ENCODE data around the gene RNPS1.

Gene RNPS1, protein sequence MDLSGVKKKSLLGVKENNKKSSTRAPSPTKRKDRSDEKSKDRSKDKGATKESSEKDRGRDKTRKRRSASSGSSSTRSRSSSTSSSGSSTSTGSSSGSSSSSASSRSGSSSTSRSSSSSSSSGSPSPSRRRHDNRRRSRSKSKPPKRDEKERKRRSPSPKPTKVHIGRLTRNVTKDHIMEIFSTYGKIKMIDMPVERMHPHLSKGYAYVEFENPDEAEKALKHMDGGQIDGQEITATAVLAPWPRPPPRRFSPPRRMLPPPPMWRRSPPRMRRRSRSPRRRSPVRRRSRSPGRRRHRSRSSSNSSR

DNA sequence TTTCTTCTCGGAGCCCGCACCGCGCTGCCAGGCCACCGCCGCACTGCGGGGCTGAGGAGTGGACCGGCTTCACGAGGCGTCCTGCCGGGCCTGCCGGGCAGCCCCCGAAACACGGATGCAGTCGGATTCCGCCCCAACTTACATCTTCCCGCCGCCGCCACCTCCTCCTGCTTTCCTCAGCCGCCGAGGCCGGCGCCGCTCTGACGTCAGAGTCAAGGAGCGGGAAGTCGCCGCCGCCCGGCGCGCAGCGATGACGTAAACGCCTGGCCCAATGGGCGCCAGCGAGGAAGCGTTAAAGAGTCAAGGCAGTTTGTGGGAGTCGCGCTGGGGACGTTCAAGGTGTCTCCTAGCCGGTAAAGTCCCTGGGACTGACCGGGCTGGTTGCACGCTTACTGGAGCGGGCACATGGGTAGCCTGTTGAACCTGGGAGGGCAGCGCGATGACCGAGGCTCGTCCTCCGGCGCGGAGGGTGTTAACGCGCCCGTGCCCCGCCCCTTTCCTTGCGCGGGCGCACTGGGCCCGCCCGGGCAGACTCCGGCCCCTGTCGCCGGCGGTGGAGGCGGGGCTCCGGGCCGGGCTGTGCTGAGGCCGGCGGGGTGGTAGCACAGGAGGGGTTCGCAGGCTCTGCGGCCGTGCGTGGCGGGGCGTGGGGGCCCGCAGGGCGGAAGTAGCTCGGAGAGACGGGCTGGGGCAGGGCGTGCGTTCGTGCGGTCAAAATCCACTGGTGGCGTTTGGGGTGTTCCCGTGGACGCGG is at the start of gene RNPS1:
RNPS1 (minus strand) TSS at position 214 of the 754 bp plus-strand sequence. CDS start 3,483 bp downstream, outside the sequence.
- DNase-seq = peak; percentile 76

DNA sequence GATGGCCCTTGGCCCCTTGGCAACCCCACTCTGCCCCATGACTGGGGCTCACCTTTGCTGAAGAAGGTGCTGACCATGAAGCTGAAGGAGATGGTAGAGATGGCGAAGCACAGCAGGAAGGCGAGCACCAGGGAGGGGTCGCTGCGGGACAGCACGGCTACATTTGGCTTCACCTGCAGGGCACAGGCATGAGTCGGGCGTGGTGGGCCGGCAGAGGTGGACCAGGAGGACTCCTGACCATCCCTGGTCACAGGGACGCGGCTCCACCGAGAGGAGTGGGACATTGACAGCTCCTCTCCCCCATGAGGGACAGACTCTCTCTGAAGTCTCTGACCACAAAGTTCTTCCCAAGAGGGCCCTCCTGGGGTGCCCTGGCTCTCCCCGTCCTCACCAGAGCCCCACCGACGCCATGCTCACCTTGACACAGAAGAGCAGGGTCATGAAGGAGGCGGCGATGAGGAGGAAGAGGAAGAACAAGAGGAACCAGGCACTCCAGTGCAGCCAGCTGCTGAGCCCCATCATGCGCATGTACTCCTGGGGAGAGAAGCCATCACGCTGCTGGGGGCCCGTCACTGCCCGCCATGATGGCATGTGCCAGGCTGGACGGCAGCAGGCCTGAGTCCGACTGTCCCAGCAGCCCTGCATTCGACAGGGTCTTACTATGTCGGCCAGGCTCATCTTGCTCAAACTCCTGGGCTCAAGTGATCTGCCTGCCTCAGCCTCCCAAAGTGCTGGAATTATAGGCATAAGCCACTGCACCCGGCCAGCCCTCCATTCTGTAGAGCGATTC is 49.5 kb upstream of the RNPS1 start:
- DNase-seq = no peak

DNA sequence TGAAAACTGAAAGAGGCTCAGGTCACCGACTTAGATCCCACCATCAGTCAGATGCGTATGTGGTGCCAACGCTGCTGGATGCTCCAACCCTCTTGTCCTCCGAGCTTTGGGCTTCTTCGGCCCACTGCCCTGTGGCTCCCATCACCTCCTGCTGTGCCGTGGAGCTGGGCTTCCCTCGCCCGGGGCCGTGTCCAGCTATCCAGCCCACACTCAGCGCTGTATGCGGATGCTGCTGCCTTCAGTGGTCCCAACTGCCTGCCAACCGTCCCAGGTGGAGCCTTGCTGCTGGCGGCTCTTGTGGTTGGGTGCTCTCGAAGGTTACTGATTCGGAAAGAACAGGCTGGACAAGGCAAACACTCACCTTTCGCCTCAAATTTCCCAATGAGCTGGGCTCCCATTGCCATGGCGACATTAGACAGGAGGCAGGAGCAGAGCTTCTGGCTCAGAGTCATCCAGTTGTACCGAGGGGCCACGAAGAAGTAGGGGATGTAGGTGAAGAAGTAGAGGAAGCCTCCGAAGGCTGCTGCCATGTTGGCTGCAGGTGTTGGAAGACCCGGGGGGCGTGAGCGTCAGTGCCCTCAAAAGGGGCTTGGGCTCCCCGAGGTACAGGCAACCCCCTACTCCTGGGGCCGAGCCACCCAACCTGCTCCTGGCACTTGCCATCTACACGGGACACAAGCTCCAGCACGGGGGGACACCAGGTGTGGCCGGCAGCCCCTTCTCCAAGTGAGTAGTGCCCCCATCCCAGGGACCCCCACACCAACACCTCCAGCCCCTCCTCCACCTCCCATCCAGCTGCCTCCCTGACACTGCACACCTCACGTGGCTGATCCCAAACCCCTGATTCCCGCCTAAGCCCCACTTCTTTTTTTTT is 40.4 kb upstream of the RNPS1 start:
- no peak for DNase-seq

DNA sequence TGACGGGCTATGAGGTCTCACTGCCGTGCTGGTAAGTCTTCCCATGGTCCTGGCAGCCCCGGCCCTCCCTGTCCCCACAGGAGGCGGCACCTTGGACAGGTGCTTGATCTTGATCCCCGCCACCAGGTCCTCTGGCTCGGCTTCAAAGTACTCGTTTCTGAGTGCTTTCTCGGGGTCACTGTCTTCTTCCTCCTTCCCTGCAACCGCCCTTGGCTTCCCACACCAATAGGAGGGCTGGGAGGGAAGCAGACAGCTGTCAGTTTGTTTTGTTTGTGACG is 31.9 kb upstream of the RNPS1 start:
- no peak for DNase-seq

DNA sequence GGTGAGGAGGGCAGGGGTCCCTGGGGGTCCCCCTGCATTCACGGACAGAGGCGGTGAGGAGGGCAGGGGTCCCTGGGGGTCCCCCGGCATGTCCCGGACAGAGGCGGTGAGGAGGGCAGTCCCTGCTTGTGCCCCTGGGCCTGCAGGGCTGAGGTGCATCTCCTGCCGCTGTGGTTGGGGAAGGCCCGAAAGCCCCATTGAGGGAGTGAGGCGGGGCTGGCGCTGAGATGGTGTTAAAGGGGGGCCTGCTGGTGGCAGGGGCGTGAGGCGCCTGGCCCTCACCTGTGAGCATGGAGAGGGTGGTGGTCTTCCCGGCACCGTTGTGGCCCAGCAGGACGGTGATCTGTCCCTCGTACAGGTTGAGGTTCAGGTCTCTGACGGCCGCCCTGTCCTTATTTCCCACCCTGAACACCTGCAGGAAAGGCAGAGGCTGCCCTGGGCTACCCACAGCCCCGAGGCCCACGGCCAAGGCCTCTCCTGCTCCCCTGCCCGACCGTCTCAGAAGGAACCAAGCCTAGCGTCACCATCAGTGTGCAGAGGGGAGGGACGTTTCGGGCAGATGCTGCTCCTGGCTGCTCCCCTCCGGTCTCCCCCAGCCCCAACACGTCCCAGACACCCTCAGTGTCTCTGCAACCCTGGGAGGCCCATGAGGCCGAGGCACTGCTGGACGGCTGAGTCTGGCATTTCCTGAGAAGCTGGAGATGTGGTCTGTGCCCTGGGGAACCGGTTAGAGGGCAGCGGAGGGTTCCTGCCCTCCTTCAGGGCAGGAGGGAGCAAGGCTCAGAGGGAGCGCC is 31.4 kb upstream of the RNPS1 start:
- no peak for DNase-seq

DNA sequence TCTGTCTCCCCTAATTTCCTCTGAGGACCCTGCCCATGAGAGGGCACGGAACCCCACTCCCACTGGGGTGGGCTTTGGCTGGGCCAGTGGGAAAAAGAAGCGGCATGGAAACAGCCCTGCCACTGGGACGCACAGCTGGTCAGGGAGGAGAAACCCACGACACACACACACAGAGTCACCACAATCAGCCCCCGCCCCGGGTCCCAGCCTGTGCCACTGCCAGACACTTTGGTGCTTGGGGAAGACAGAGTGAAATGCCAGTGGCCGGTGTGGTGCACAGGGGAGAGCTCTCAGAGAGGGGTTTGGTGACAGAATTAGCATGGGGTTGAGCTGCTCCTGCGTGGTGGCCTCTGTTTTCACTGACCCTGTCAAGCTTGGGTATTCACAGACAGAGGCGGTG is 30.7 kb upstream of the RNPS1 start:
- no peak for DNase-seq

DNA sequence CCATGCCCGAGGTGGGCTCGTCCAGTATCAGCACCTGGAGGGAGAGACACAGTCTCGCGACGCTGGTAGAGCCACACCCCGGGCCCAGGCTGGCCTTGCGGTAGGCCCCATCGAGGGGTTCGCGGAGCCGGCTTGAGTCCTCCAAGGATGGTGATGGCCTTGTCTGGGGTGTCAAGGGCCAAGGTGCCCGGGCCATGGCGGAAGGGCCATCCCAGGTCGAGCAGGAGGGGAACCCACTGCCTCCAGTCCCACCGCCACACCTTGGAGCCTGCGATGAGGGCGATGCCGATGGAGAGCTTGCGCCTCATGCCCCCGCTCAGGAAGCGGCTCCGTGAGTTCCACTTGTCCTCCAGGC is 29.6 kb upstream of the RNPS1 start:
- no peak for DNase-seq

DNA sequence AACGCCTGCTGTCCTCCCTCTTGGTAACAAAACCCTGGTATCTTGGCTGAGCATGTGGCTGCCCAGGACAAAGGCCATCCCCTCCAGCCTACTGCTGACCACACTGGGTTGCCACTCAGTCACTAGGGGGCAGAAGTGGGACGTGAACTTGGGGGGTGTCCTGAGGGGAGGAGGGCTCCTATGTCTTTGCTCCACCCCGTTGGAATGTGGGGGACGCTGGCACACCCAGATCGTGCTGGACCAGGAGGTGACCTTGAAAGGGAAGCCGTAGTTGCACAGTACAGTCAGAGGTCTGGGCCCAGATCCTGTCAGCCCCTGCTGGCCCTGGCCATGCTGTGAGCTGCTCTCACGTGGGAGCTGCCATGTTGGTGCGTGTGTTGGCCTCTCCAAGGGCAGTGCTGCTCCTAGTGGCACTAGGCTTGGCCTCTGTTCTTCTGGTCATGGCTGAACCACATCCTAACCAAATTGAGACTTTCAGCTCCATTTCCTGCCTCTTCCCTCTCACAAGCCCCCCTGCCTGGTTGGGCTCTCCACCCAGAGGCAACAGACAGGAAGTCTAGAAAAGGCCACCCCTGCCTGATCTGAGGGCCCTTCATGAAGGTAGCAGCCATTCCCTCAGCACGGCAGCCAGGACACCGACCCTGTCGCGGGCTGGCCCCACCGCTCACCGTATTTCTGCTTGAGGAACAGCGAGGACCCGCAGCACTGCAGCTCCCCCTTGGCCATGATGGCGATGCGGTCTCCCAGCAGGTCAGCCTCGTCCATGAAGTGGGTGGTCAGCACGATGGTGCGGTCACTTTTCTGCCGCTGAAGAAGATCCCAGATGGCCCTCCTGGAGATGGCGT is 29.0 kb upstream of the RNPS1 start:
- DNase-seq = no peak

DNA sequence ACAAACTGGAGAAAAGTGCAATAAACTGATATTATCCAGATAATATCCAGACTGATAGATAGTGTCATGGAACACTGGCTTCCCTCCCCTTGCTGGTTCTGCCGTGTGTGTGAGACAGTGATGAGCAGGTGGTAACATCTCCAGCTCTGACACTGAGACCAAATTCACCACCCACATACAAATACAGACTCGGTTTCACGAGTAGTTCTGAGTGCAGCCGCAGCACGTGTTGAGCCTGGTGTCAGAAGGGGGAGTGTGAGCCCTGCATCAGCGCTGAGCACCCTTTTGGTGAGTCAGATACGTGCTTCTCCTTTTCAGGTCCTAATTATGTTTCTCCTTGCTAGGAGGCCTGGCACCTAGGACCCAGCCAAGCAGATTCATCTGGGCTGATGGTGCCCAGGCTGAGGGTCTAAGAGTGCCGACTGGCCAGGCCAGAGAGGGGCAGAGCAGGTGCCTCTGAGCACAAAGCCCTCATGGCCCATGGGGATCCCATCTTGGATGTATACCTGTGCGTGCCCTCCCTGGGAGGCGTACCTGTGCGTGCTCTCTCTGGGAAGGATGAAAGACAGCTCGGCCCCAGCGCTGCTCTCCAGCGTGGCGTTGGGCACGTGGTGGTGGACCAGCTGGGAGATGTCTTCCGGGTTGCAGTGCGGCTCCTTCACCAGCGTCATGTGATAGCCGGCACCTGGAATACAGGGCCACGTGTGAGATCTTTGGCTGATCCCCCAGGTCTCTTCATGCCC is 27.3 kb upstream of the RNPS1 start:
- no peak for DNase-seq

DNA sequence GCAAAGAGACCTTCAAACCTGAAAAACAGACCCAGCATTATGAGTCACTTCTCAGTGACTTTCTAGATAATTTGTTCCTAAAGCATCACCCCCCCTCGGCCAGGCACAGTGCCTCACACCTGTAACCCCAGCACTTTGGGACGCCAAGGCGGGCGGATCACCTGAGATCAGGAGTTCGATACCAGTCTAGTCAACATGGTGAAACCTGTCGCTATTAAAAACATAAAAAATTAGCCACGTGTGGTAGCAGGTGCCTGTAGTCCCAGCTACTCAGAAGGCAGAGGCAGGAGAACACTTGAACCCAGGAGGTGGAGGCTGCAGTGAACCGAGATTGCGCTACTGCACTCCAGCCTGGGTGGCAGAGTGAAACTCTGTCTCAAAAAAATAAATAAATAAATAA is 24.3 kb upstream of the RNPS1 start:
- no peak for DNase-seq

DNA sequence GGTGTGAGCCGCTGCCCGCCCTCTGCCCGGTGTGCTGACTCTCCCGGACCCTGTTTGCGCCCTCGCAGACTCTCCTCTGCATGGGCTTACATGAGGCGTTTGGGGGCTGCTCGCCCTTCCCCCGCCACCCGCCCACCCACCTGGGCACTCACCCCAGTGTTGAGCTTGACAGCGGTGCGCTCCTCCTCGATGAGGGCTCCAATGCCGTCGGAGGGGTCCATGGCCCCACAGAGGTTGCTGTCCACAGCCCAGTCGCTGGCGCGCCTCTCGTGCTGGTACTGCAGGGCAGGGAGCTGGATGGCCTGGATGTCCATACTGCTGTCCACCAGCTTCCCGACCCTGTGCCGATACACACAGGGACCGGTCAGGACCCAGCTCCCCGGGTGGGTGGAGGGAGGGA is 21.4 kb upstream of the RNPS1 start:
- DNase-seq = no peak

DNA sequence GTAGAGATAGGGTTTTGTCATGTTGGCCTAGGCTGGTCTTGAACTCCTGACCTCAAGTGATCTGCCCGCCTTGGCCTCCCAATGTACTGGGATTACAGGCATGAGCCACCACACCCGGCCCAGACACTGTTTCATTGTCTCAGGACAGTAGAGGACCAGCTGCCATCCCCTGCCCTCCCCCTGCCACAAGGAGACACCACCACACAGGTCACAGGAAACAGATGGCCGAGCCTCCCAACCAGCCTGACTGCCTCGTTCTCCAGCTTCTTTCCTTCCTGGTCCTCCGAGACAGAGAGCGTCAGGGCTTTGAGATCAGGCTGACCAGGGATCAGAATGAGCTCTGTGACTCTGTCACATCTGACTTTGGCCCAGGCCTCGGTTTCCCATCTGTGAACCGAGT is 20.8 kb upstream of the RNPS1 start:
- DNase-seq = no peak

DNA sequence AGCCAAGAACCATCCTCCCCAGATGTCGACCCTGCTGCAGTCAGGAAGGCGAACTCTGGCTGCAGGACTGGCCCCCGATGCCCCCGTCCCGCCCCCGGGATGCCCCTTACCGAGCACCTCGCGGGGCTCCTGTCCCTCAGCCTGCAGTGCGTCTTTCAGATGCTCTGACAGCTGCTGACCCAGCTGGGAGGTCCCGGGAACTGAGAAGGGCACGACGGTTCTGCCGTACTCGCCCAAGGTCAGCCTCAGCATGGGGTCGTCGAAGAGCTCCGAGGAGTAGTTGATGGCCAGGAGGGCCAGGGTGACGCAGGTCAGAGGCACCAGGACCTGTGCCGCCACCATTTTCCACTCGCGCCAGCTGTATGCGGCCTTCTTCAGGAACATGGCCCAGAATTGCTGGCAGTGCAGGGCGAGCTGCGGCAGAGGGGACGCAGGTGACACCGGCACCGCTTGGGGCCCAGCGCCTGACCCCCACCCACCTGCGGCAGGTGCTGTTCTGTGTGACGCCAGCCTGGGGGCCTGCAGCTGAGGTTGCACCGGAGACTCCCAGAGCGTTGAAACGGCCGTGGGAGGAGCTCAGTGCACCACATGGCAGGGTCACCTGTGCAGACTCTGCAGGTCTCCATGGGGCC is 20.1 kb upstream of the RNPS1 start:
- no peak for DNase-seq

DNA sequence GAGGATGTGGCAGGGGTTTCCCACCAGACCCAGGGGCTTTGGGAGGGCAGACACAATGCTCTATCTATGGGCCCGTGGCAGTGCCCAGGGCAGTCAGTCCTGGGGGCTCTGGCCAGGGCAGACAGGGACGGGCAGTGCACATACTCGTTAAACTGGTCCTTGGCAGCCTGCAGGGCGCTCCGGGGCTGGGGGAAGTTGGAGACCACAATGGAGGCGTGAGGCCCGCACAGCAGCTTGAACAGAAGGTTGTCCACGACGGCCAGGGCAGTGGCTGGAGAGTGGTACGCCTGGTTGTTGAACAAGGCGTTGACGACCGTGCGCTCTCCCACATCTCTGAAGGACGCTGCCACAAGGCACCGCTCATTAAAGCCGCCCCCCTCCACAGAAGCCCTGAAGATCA is 18.6 kb upstream of the RNPS1 start:
- DNase-seq = no peak

DNA sequence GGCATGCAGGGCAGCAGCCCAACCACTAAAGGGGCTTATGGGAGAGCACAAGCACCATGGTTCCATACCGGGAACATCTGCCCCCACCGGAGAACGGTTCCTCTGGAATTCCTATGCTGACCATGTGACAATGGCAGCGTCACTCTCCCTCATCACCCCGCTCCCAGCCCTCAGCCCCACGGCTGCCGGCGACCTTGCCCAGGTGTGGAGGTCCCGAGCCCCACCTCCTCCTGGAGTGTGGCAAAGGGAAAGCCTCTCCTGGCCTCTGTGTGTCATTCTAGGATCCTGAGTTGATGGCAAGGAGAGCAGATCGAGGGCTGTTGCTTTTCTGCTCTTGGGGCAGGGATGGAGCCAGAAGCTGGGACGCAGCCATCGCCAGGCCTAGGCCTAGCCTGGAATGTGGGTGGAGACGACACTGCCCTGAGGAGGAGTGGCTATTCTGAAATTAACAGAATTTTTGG is 17.8 kb upstream of the RNPS1 start:
- no peak for DNase-seq

DNA sequence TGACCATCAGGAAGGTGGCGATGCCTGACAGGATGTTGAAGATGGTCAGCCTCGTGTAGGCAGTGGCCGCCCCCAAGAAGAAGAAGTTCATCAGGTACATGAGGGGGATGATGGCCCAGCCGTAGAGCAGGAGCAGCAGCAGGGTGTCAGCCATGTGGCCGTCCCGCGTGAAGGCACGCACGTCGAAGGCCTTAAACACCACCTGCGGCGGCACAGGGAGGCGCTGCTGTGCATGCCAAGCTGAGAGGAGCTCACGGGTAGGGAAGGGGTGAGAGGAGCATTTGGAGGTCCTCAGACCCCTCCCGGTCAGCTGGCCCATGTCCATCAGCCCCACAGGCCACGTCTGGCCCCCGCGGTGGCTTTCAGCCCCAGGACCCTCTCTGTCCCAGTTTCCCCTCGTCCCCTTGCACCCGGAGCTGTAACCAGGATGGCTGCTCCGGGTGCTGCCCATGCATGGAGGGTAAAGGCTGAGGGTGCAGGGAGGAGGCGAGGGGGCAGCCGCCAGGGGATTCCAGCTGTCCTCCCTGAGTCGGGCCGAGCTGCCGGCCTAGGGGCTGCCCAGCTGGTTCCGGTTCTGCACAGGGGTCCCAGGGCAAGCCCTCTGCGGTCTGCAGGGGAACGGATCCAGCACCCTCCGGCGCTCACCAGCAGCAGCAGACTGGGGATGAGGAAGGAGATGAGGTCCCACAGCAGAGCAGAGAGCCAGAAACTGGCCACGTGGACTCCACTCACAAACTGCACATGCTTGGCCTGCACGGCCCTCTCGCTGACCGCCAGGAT is 17.1 kb upstream of the RNPS1 start:
- no peak for DNase-seq

DNA sequence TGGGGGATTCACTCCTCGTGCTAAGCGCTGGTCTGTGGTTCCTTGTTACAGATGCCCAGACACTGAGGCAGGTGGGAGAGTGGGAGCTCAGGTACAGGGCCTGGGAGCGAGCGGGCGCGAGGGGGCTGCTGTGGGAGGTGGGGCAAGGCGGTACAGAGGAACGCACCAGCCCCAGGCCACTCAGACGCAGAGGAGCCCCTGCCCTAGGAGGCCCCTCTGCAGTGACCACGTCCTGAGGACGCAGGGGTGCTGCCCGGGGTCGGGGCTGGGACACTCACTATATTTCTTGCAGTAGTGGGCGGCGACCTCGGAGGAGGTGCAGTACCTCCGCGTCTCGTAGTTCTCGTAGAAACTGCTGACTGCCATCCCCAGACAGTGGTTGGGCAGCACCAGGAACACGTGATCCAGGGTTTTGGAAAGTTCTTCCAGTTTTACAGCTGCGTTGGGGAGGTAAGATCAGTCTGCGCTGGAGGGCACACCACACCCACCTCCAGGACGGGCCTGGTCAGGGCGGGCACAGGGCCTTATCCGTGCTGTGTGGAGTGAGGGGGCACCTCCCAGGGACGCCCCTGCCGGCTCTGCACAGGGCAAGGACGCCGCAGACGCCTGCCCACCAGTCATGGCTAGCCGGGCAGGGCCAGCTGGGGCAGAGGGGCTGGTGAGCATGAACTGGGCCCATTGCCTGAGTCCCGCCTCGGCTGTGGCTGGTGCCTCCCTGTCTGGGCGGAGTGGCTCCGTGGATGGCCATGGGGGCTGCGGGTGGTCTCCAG is 16.3 kb upstream of the RNPS1 start:
- no peak for DNase-seq

DNA sequence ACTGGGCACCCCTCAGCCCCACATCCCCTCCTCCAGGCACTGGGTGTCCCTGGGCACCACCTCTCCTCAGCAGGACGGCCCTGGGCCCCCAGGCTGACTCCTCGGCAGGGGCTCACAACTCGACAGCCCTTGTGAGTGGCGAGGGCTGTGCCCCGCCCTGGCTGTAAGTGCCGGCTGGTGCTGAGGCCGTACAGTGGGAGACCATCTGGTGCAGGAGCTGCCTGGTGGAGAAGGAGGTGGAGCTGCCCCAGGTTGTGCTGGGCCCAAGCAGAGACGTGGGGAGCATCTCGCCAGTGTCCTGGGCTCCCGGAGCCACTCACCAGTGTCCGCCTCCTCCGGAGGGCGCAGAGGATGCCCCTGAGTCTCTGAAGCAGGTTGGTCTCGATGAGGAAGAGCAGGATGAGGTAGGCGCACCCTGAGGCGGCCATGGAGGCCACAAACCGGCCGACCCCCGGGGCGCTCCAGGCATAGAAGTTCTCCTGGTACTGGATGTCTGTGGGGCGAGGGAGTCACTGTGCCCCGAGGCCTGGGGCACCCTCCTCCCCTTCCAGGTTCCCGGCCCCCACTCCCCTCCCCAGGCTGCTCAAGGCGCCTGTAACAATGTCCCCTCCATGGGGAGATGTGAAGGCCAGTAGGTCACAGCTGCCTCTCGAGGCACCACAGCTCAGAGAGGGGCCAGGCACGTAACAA is 15.1 kb upstream of the RNPS1 start:
- no peak for DNase-seq
